ENCODE results near the gene GSTM2.
"Not testable (repeated sequence)": the region's sequence is repeated elsewhere in the genome, so short reads cannot be mapped to it uniquely, and the experiment has no call there.

- not testable (repeated sequence) for TF ChIP-seq CTCF, EZH2, EZH2phosphoT487 (IDR thresholded peaks at IDR 0.05)
Measured at GRCh38 chr1:109676683-109677381, 9.0 kb downstream of the GSTM2 start.

All from neural progenitor cell (in vitro differentiated cells).